Right lobe of liver (tissue), 6 donors: ENCODE data around the gene EPHA2. TPM values are rescaled to one million over a fixed set of nuclear protein-coding genes. Genes with fewer than 3 reads are reported as not detected.
A peak's percentile ranks its signal among the peaks of the same experiment; 100 is the strongest.

Source experiments
- ATAC-seq, 4 donors: fragments of 200-7000 bp; cut with Tn5 transposase; one replicate each; pipeline ENCODE4 v1.9.1; 2020; ENCODE audit warnings: mild to moderate bottlenecking in 4 of 4, moderate library complexity in 4 of 4
- DNase-seq, 3 donors: peaks; one replicate each; pipeline ENCODE4 v3.0.0-alpha.2; 2020
- H3K27ac ChIP-seq, 3 donors: fragments of 200-600 bp; one replicate each; pipeline ENCODE4 v1.8.0; 2022
- H3K27me3 ChIP-seq, 2 donors: fragments of 200-600 bp; one replicate each; pipeline ENCODE4 v1.8.0; 2022
- H3K36me3 ChIP-seq, 4 donors: fragments of 200-600 bp; sonication (generic) in 1 of 4; one replicate each; pipeline versions ENCODE4 v1.5.1 to v1.8.0; 2017 to 2022; ENCODE audit warnings: control low read depth in 1 of 4
- H3K4me1 ChIP-seq, 4 donors: fragments of 200-600 bp; sonication (generic) in 1 of 4; one replicate each; pipeline versions ENCODE4 v1.5.1 to v1.8.0; 2017 to 2022; ENCODE audit warnings: control low read depth in 1 of 4
- H3K4me3 ChIP-seq, 3 donors: fragments of 200-600 bp; one replicate each; pipeline ENCODE4 v1.8.0; 2022
- H3K9me3 ChIP-seq, 4 donors: fragments of 200-600 bp; sonication (generic) in 1 of 4; one replicate each; pipeline versions ENCODE4 v1.5.1 to v1.8.0; 2017 to 2022; ENCODE audit warnings: control low read depth in 1 of 4
- POLR2A ChIP-seq: fragments of 450-650 bp; IDR thresholded peaks from one replicate; pipeline ENCODE4 v1.6.1; 2017; ENCODE audit warnings: antibody characterized with exemption, mild to moderate bottlenecking
- WGBS: methylation state at CpG from one replicate; pipeline ENCODE4 v1.1.6; 2018; ENCODE audit warnings: low coverage, low lambda C conversion rate; ENCODE audit not compliant: insufficient coverage; ENCODE audit errors: missing lambda C conversion rate; 5-methylcytosine and 5-hydroxymethylcytosine counted together
- intact Hi-C, 2 donors: fragments of 100-400 bp; cut with DNase I; formaldehyde crosslinking; loops; one replicate each; pipeline versions ENCODE4 v1.11.2 to v1.14.1; 2022
- total RNA-seq, 6 experiments: library from RNA; depleted of rRNA in 2 of 6; stranded (reverse); fragments of >200 nt in 2 of 6; fragmentation: NEBNext Ultra II Directional in 3 of 6; extraction: Animal tissue kit (Norgen Biotek cat#: 25700) in 3 of 6; gene quantifications; one replicate each; pipeline versions ENCODE4 v1.1.0 to v1.2.4, GENCODE V29; 2016 to 2023
- TF ChIP-seq, protein P1 (sequence below), 4 donors: fragments of 200-600 bp in 3 of 4; fragments of 450-650 bp in 1 of 4; IDR thresholded peaks; one replicate each; pipeline versions ENCODE4 v1.5.1 to v1.8.0; 2016 to 2022; ENCODE audit warnings: antibody characterized with exemption in 4 of 4, mild to moderate bottlenecking in 2 of 4
- donor health status: DM: no; HTN: yes; CAD: no.
- donor health status: DM: no; HTN: no; CAD: no.
- donor health status: DM: no; HTN: no; CAD: no.
- donor health status: DM: no; HTN: yes; CAD: no.
- donor health status: DM: no; HTN: yes; CAD: no.

The EPHA2 gene
- total RNA-seq, 6 experiments from 2014 or later, result 6.0 to 14.7 (median 10.8) TPM

DNA sequence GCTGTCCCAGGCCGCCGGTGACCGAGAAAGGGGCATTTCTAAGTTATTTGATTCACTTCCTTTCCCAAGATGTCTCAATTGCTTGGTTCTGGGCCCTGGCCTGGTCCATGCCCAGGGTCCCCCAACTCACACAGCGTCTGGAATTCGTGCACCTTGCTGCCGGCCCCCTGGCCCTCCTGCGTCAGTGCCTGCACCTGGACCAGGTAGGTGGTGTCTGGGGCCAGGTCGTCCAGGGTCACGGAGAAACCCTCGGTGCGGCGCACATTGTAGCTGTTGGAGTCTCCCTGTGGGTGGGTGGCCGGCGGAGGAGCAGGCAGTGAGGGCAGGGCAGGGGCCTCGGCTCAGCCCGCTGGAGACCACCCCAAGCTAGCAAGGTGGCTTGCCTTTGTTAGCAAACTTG is 21.0 kb downstream of the EPHA2 start:
- Histone ChIP-seq H3K4me3 (no peak overlapping the region), H3K9me3 (no peaks in the 10 kb centered on the region), H3K27me3 (no peaks in the 10 kb centered on the region), H3K36me3 (peaks cover 4 to 58% (median 32%) of the 10 kb centered on the region in 4 donors), H3K27ac (no peak overlapping the region), H3K4me1 (no peaks in the 10 kb centered on the region)
- intact Hi-C loops, result no loop called here
- no peak for TF ChIP-seq POLR2A
- TF ChIP-seq, protein P1, sequence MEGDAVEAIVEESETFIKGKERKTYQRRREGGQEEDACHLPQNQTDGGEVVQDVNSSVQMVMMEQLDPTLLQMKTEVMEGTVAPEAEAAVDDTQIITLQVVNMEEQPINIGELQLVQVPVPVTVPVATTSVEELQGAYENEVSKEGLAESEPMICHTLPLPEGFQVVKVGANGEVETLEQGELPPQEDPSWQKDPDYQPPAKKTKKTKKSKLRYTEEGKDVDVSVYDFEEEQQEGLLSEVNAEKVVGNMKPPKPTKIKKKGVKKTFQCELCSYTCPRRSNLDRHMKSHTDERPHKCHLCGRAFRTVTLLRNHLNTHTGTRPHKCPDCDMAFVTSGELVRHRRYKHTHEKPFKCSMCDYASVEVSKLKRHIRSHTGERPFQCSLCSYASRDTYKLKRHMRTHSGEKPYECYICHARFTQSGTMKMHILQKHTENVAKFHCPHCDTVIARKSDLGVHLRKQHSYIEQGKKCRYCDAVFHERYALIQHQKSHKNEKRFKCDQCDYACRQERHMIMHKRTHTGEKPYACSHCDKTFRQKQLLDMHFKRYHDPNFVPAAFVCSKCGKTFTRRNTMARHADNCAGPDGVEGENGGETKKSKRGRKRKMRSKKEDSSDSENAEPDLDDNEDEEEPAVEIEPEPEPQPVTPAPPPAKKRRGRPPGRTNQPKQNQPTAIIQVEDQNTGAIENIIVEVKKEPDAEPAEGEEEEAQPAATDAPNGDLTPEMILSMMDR (IDR thresholded peaks at IDR 0.05), result no peak
- no peak for ATAC-seq
- DNase-seq, result no peak
- 89% methylated on average over 3 of the region's 16 CpGs for WGBS

DNA sequence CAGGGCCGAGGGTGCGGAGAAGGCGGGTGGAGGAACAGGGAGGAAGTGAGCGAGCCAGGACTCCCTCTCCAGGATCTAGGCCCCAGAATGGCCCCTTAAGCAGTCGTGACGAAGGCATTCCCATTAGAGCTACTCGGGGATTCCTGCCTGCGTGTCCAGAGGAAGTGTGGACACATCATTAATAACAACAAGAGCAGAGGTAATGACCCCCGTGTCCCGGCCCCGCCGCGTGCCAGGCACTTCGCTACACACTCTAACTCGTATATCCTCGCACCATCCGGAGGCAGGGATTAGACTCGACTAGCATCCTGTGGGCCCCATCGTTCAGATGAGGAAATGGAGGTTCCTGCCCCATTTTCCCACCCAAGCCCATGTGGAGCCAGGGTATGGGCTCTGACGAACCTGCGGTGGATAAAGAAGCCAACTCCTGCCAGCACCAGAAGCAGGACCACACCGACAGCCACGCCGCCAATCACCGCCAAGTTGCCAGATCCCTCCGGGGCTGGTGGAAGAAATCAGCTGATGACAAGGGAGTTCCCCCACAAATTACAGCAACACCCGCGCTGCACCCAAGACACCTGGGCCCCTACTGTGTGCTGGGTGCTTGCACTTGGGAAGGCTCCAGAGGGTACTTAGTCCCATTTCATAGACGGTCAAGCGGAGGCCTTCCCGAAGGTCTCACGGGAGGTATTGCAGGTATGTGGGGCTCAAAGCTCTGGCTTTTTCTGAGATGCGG is 21.6 kb downstream of the EPHA2 start:
- Histone ChIP-seq H3K9me3 (no peaks in the 10 kb centered on the region), H3K27me3 (no peaks in the 10 kb centered on the region), H3K36me3 (peaks cover 4 to 65% (median 36%) of the 10 kb centered on the region in 4 donors), H3K4me1 (no peaks in the 10 kb centered on the region), H3K4me3 (no peak overlapping the region), H3K27ac (peak overlapping the region in 1 of 3 donors; percentile 51)
- peak; percentile 30 to 50 (median 42) for ATAC-seq
- intact Hi-C loops, result no loop called here
- WGBS, result 57% methylated on average over 4 of the region's 33 CpGs
- DNase-seq, result no peak
- no peak for TF ChIP-seq POLR2A
- TF ChIP-seq, protein P1 (IDR thresholded peaks at IDR 0.05), result no peak

- H3K9me3 ChIP-seq, result no peaks in the 10 kb centered on the region
- no peaks in the 10 kb centered on the region for H3K4me1 ChIP-seq
- peaks cover 9 to 73% (median 39%) of the 10 kb centered on the region in 4 donors for H3K36me3 ChIP-seq
- ATAC-seq (peak in 2 of 4 donors; percentile 4 to 9), DNase-seq (no peak)
- intact Hi-C loops, result no loop called here
- H3K4me3 ChIP-seq, result no peak overlapping the region
- H3K27ac ChIP-seq, result peak overlapping the region in 1 of 3 donors; percentile 51
- no peaks in the 10 kb centered on the region for H3K27me3 ChIP-seq
- 85% methylated on average over 2 of the region's 28 CpGs for WGBS
- TF ChIP-seq, protein P1 (IDR thresholded peaks at IDR 0.05), result no peak
- no peak for TF ChIP-seq POLR2A
Measured at GRCh38 chr1:16133007-16133961, 22.6 kb downstream of the EPHA2 start.

DNA sequence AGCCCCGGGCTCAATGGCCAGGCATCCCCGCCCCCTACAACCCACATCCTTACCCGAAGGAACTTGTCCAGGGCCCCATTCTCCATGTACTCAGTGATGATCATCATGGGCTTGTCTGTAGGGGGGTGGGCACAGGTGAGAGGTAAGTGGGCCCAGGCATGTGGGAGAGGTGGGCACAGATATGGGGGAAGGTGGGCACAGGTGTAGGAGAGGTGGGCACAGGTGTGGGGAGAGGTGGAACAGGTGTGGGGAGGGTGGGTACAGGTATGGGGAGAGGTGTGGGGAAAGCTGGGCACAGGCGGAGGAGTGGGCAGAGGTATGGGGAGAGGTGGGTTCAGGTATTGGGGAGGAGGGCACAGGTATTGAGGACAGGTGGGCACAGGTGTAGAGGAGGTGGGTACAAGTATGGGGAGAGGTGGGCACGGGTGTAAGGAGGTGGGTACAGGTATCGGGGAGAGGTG is 23.5 kb downstream of the EPHA2 start:
- ATAC-seq (no peak), DNase-seq (no peak)
- Histone ChIP-seq H3K4me1 (no peaks in the 10 kb centered on the region), H3K27ac (no peak overlapping the region), H3K4me3 (no peak overlapping the region), H3K27me3 (no peaks in the 10 kb centered on the region), H3K9me3 (no peaks in the 10 kb centered on the region), H3K36me3 (peaks cover 7 to 70% (median 37%) of the 10 kb centered on the region in 4 donors)
- no peak for TF ChIP-seq POLR2A
- intact Hi-C loops, result no loop called here
- 72% methylated on average over 5 of the region's 6 CpGs for WGBS
